Epidermal melanocyte (primary cell): ENCODE data around the gene SUPT5H.

ENCODE experiments used
- DNase-seq: peaks from one replicate; pipeline ENCODE4 v3.0.0; 2011; ENCODE audit warnings: low spot score; ENCODE audit not compliant: insufficient read length

Gene SUPT5H

GRCh38 chr19:39445196-39446111, at the start of gene SUPT5H:
Gene SUPT5H, plus strand, starts transcription at chr19:39445582. Its CDS starts 309 bp downstream, at chr19:39445891.
- DNase-seq: peak; percentile 99

GRCh38 chr19:39397360-39398296, 47.8 kb upstream of the SUPT5H start:
- DNase-seq: peak; percentile 83

GRCh38 chr19:39398297-39398864, 47.0 kb upstream of the SUPT5H start:
- no peak for DNase-seq

GRCh38 chr19:39399668-39400050, 45.7 kb upstream of the SUPT5H start:
- DNase-seq: no peak

GRCh38 chr19:39400061-39400460, 45.3 kb upstream of the SUPT5H start:
- DNase-seq: no peak

- no peak for DNase-seq
Observed at GRCh38 chr19:39401070-39401548, 44.3 kb upstream of the SUPT5H start.

- DNase-seq: no peak
Observed at GRCh38 chr19:39401549-39402345, 43.6 kb upstream of the SUPT5H start.

- peak; percentile 83 for DNase-seq
Observed at GRCh38 chr19:39402346-39403300, 42.8 kb upstream of the SUPT5H start.

- peak; percentile 75 for DNase-seq
Observed at GRCh38 chr19:39403331-39404312, 41.8 kb upstream of the SUPT5H start.

- no peak for DNase-seq
Observed at GRCh38 chr19:39405261-39405957, 40.0 kb upstream of the SUPT5H start.

- DNase-seq: no peak
Observed at GRCh38 chr19:39405958-39406655, 39.3 kb upstream of the SUPT5H start.

GRCh38 chr19:39406656-39407409, 38.5 kb upstream of the SUPT5H start, which contains the start of gene ZFP36:
Gene ZFP36, plus strand, starts transcription at chr19:39406847. Its CDS starts 58 bp downstream, at chr19:39406905.
- peak; percentile 92 for DNase-seq

- DNase-seq: no peak
Observed at GRCh38 chr19:39407410-39407659, 38.0 kb upstream of the SUPT5H start.

- no peak for DNase-seq
Observed at GRCh38 chr19:39407660-39408391, 37.6 kb upstream of the SUPT5H start.

GRCh38 chr19:39408392-39409207, 36.8 kb upstream of the SUPT5H start:
- no peak for DNase-seq
